Ishikawa (cell line): ENCODE data around the gene CRELD1.

ENCODE experiments used
- CEBPB ChIP-seq: IDR thresholded peaks from 2 replicates; pipeline ENCODE4 v1.6.1; 2012
- CREB1 ChIP-seq: IDR thresholded peaks from 2 replicates; pipeline ENCODE4 v1.6.1; 2012; ENCODE audit warnings: low read depth
- EGR1 ChIP-seq: IDR thresholded peaks from 2 replicates; pipeline ENCODE4 v1.6.1; 2012
- EP300 ChIP-seq: IDR thresholded peaks from 2 replicates; pipeline ENCODE4 v1.6.1; 2012; ENCODE audit warnings: borderline replicate concordance
- FOXM1 ChIP-seq: IDR thresholded peaks from 2 replicates; pipeline ENCODE4 v1.6.1; 2012; ENCODE audit warnings: low read depth, borderline replicate concordance
- NFIC ChIP-seq: IDR thresholded peaks from 2 replicates; pipeline ENCODE4 v1.6.1; 2012
- RAD21 ChIP-seq: IDR thresholded peaks from 2 replicates; pipeline ENCODE4 v1.6.1; 2012; ENCODE audit warnings: low read depth
- TAF1 ChIP-seq: IDR thresholded peaks from 2 replicates; pipeline ENCODE4 v1.6.1; 2012; ENCODE audit warnings: low read depth, mild to moderate bottlenecking
- TCF12 ChIP-seq: IDR thresholded peaks from 2 replicates; pipeline ENCODE4 v1.6.1; 2012; ENCODE audit warnings: low read depth
- TEAD4 ChIP-seq: IDR thresholded peaks from 2 replicates; pipeline ENCODE4 v1.6.1; 2012
- YY1 ChIP-seq: IDR thresholded peaks from 2 replicates; pipeline ENCODE4 v1.6.1; 2012; ENCODE audit warnings: low read depth
- ZBTB7A ChIP-seq: IDR thresholded peaks from 2 replicates; pipeline ENCODE4 v1.6.1; 2012; ENCODE audit warnings: low read depth
- TF ChIP-seq, protein P1 (sequence below): IDR thresholded peaks from 2 replicates; pipeline ENCODE4 v1.6.1; 2012; ENCODE audit warnings: low read depth, mild to moderate bottlenecking
- TF ChIP-seq, protein P2 (sequence below): IDR thresholded peaks from 2 replicates; pipeline ENCODE4 v1.6.1; 2012
- TF ChIP-seq, protein P3 (sequence below): IDR thresholded peaks from 2 replicates; pipeline ENCODE4 v1.6.1; 2012

CRELD1 gene

DNA sequence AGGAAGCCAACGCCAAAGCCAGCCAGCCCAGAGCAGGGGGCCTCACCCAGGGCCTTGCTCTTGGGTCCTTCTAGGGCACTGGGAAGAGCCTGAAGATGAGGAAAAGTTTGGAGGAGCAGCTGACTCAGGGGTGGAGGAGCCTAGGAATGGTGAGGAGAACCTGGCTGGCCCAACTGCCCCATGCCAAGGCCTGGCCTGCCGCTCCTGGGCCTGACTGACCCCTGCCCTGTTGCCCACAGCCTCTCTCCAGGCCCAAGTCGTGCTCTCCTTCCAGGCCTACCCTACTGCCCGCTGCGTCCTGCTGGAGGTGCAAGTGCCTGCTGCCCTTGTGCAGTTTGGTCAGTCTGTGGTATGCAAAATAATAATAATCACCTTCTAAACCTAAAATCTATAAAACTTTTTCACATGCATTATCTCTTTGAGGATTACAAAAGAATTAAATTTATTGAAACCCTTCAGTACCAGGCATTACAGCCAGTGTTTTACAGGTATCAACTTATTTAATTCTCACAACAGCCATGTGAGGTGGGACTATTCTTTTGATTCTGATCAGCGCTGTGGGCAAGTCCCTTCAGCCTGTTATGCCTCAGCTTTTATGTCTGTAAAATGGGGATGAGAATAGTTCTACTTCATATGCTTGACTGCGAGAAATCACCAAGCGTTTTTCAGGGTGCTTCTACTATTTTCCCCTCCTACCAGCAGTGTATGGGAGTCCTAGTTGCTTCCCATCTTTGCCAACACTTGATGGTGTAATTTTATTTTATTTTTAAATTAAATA lies 15.2 kb upstream of the CRELD1 start:
- TF ChIP-seq EGR1 (no peak), EP300 (no peak), ZBTB7A (no peak), TAF1 (no peak)
- TF ChIP-seq, protein P1, sequence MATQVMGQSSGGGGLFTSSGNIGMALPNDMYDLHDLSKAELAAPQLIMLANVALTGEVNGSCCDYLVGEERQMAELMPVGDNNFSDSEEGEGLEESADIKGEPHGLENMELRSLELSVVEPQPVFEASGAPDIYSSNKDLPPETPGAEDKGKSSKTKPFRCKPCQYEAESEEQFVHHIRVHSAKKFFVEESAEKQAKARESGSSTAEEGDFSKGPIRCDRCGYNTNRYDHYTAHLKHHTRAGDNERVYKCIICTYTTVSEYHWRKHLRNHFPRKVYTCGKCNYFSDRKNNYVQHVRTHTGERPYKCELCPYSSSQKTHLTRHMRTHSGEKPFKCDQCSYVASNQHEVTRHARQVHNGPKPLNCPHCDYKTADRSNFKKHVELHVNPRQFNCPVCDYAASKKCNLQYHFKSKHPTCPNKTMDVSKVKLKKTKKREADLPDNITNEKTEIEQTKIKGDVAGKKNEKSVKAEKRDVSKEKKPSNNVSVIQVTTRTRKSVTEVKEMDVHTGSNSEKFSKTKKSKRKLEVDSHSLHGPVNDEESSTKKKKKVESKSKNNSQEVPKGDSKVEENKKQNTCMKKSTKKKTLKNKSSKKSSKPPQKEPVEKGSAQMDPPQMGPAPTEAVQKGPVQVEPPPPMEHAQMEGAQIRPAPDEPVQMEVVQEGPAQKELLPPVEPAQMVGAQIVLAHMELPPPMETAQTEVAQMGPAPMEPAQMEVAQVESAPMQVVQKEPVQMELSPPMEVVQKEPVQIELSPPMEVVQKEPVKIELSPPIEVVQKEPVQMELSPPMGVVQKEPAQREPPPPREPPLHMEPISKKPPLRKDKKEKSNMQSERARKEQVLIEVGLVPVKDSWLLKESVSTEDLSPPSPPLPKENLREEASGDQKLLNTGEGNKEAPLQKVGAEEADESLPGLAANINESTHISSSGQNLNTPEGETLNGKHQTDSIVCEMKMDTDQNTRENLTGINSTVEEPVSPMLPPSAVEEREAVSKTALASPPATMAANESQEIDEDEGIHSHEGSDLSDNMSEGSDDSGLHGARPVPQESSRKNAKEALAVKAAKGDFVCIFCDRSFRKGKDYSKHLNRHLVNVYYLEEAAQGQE = no peak
- TF ChIP-seq, protein P2, sequence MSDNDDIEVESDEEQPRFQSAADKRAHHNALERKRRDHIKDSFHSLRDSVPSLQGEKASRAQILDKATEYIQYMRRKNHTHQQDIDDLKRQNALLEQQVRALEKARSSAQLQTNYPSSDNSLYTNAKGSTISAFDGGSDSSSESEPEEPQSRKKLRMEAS = no peak

DNA sequence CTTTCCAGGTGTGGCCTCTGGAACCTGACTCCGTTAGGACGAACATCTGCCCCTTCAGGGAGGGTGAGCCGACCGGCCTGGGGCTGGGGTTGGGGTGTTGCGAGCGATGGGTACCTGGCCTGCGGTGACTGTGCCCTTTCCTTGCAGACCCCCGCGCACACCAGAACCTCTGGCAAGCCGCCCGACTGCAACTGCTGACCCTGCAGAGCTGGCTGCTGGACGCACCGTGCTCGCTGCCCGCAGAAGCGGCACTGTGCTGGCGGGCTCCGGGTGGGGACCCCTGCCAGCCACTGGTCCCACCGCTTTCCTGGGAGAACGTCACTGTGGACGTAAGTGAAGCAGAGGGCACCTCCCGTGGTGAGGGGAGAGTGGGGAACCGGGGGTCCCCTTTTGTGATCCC lies 5.5 kb upstream of the CRELD1 start:
- TF ChIP-seq NFIC (no peak), RAD21 (no peak), ZBTB7A (no peak), TEAD4 (no peak), YY1 (no peak)
- TF ChIP-seq, protein P3, sequence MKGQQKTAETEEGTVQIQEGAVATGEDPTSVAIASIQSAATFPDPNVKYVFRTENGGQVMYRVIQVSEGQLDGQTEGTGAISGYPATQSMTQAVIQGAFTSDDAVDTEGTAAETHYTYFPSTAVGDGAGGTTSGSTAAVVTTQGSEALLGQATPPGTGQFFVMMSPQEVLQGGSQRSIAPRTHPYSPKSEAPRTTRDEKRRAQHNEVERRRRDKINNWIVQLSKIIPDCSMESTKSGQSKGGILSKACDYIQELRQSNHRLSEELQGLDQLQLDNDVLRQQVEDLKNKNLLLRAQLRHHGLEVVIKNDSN = no peak

DNA sequence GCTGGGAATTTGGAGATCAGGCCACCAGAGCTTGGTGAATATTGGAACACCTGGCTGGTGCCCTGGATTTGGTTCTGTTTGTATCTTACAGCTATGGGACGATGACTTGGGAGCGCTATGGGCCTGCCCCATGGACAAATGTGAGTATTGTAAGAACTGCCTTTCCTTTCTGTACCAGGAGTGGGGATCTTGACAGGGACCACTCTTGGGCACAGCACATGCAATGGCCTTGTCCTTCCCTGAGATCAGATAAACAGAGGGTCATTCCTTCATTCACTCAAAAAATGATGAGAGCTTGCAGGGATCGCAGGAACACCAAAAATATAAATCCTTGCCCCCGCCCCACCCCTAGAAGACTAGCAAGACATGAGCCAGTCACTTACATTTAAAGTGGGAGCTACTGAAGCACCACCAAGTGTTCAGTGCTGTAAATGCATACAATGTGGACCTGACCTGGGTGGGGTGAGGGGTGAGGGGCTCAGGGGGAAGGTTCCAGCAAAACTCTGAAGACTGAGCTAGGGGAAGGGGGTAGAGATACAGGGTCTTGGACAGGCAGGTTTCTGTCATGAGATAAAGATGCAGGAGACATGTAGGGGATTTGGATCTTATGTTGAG lies 2.7 kb upstream of the CRELD1 start:
- TF ChIP-seq TCF12 (no peak), CREB1 (no peak), RAD21 (peak; percentile 22), TAF1 (no peak), EGR1 (no peak), ZBTB7A (no peak), CEBPB (no peak)

DNA sequence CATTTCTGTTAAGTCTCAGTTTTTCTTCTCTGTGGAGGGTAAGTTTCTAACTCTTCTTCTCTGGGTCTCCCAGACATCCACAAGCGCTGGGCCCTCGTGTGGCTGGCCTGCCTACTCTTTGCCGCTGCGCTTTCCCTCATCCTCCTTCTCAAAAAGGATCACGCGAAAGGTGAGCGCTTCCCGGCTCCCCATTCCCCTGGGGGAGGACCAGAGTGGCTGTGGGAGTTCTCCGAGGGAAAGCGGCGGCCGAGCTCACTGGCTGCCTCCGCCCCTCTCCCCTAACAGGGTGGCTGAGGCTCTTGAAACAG lies 1.1 kb upstream of the CRELD1 start:
- TF ChIP-seq TAF1 (no peak), TEAD4 (no peak), EGR1 (no peak), FOXM1 (no peak), RAD21 (no peak), NFIC (no peak), YY1 (no peak), CEBPB (no peak), CREB1 (no peak), EP300 (no peak), ZBTB7A (no peak), TCF12 (no peak)
- TF ChIP-seq, protein P1 = no peak
- TF ChIP-seq, protein P2 = no peak
- TF ChIP-seq, protein P3 = no peak

DNA sequence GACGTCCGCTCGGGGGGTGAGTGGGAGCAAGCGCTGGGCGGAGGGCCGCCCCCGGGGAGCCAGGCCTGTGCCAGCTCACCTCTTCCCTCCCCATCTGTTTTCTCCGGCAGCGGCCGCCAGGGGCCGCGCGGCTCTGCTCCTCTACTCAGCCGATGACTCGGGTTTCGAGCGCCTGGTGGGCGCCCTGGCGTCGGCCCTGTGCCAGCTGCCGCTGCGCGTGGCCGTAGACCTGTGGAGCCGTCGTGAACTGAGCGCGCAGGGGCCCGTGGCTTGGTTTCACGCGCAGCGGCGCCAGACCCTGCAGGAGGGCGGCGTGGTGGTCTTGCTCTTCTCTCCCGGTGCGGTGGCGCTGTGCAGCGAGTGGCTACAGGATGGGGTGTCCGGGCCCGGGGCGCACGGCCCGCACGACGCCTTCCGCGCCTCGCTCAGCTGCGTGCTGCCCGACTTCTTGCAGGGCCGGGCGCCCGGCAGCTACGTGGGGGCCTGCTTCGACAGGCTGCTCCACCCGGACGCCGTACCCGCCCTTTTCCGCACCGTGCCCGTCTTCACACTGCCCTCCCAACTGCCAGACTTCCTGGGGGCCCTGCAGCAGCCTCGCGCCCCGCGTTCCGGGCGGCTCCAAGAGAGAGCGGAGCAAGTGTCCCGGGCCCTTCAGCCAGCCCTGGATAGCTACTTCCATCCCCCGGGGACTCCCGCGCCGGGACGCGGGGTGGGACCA lies 632 bp upstream of the CRELD1 start:
- TF ChIP-seq CREB1 = no peak
- no peak for TF ChIP-seq FOXM1
- no peak for TF ChIP-seq EGR1
- no peak; the same call in 1 of the 2 replicates for TF ChIP-seq TEAD4
- TF ChIP-seq, protein P1 = no peak
- peak; percentile 53 for TF ChIP-seq NFIC
- TF ChIP-seq, protein P3 = no peak
- TF ChIP-seq YY1 = no peak
- TF ChIP-seq RAD21 = peak; percentile 53; the same call in 1 of the 2 replicates
- TF ChIP-seq TAF1 = no peak; the same call in 1 of the 2 replicates
- TF ChIP-seq ZBTB7A = peak; percentile 22; the same call in 1 of the 2 replicates
- no peak for TF ChIP-seq CEBPB
- TF ChIP-seq EP300 = no peak
- TF ChIP-seq, protein P2 = peak; percentile 12; the same call in 1 of the 2 replicates
- no peak for TF ChIP-seq TCF12
